Measurements from ENCODE around the gene SFXN1.
A peak's percentile ranks its signal among the peaks of the same experiment; 100 is the strongest.

SFXN1 gene

GRCh38 chr5:175464074-175464941, 14.1 kb upstream of the SFXN1 start:
- intact Hi-C loops (cut with DNase I), result loop anchor here (5.0 kb wide), 1 partner anchor 512 kb away; no protein-coding TSS in a partner anchor
- peak in 6 of 10 donors; percentile 24 to 81 (median 60) for DNase-seq

DNA sequence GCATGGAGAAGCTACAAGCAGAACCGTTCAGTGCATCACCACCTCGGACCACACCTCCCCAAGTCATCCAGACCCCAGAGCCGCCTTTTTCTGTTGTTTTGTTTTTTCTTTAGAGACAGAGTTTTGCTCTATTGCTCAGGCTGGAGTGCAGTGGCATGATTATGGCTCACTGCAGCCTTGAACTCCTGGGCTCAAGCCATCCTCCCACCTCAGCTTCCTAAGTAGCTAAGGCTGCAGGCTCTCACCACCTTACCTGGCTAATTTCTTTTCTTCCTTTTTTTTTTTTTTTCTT, 13.5 kb upstream of the SFXN1 start:
- DNase-seq, result no peak
- intact Hi-C loops (cut with DNase I), result loop anchor here (5.0 kb wide), 1 partner anchor 513 kb away; no protein-coding TSS in a partner anchor

GRCh38 chr5:175465282-175465681, 13.1 kb upstream of the SFXN1 start:
- no peak for DNase-seq
- intact Hi-C loops (cut with DNase I), result no loop called here

- peak in 2 of 10 donors; percentile 36 to 82 for DNase-seq
- intact Hi-C loops (cut with DNase I), result no loop called here
Observed at GRCh38 chr5:175466700-175467318, 11.6 kb upstream of the SFXN1 start.

DNA sequence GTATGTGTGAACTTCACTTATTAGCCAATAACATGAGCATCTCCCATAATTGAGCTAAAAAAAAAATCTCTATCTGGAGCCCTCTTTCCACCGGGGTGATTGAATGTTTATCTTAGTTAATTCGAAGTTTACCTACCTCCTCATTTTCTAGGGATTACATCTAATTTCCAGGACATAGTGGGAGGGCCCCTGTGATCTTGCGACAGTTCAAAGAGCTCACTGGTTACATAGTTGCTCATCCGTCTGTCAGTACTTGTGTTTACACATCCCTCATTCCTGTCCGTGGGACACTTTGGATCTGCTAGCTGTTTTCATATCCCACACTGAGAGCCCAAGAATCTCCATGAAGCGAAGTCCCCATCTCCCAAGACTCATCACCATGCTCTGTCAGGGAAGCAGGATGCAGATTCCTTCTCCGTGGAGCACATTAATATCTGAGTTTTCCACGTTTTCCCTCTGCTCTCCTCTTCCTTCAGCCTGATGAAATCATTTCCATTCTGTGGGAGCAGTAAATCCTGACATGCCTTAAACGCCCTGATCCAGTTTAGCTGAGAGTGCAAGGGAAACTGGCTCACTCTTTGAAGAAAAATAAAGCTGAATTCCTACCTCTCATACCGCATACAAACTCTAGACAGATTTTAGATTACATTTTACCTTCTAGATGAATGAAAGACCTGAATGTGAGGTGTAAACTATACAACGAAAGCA, 10.2 kb upstream of the SFXN1 start:
- intact Hi-C loops (cut with DNase I), result no loop called here

GRCh38 chr5:175468892-175469291, 9.5 kb upstream of the SFXN1 start:
- DNase-seq, result no peak
- intact Hi-C loops (cut with DNase I), result no loop called here

More for the DNA sequence above, 10.2 kb upstream of the SFXN1 start:
- DNase-seq, result no peak

GRCh38 chr5:175469916-175470315, 8.4 kb upstream of the SFXN1 start:
- intact Hi-C loops (cut with DNase I), result no loop called here

GRCh38 chr5:175470781-175471180, 7.6 kb upstream of the SFXN1 start:
- intact Hi-C loops (cut with DNase I), result no loop called here
- no peak for DNase-seq

More at GRCh38 chr5:175469916-175470315, 8.4 kb upstream of the SFXN1 start:
- no peak for DNase-seq

DNA sequence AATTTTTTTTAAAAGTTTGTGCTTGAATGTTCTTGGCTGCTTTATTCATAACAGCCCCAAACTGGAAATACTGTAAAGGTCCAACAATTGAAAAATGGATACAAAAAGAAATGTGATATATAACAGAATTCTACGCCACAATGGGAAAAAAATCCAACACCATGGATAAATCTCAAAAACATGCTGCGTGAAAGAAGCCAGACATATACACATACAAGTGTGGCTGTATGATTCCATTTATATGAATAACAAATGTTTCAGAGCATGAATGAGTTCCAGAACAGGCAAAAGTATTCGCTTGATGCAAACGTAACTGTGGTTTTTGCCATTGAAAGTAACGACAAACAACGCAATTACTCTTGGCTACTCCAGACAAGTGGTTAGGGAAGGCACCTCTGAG, 7.2 kb upstream of the SFXN1 start:
- intact Hi-C loops (cut with DNase I), result no loop called here
- DNase-seq, result no peak

DNA sequence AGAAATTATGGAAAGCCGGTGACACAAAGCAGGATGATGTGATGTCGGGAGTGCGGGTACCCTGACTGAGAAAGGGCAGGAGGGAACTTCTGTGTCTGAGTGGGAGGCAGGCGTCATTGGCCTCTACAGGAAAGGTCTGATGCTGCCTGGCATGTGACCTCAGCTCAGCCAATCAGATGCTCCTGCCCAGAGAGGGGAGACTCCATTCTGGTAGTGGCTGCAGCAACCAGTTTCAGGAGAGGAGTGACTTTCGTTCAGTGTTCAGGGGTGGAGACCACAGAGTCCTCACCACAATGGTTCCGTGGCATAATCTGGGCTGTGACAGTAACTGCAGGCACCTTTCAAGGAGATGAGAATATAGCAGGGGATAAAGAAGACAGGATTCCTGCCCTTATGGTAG, 6.7 kb upstream of the SFXN1 start:
- DNase-seq, result no peak
- intact Hi-C loops (cut with DNase I), result no loop called here

GRCh38 chr5:175472378-175472777, 6.0 kb upstream of the SFXN1 start:
- intact Hi-C loops (cut with DNase I), result no loop called here
- no peak for DNase-seq

GRCh38 chr5:175475248-175475647, 3.1 kb upstream of the SFXN1 start:
- intact Hi-C loops (cut with DNase I), result no loop called here
- DNase-seq, result no peak

DNA sequence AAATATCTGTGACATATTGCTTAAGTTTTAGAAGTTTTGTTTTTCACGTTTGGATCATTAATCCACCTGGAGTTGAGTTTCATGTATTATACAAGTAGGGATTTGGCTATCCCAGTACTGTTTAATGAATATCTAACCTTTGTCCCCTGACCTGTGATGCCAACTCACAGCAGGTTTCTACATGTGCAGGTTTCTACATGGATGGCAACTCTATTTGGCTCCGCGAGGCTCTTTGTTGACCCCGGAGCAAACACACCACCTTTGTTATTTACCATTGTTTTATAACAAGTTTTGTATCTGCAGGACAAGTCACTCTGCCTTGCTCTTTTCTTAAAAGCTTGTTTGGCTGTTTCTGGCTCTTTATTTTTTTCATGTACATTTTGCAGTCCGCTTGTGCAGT, 920 bp upstream of the SFXN1 start:
- DNase-seq, result no peak
- intact Hi-C loops (cut with DNase I), result no loop called here

DNA sequence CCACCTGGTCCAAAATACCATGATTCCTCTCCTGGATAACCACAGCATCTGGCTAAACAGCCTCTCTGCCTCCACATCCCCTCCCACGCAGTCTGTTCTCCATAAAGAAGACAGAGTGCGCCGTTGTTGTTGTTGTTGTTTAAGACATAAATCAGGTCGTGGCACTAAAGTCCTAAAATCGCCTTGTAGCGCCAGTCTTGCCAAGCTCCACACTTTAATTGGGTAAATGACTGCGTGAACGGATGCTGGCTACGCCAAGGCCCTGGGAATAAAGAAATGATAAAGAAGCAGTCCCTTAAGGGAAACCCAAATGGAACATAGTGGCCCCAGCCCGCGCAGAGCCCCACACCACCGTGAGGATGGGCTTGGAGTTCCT, 364 bp upstream of the SFXN1 start:
- intact Hi-C loops (cut with DNase I), result no loop called here
- peak in 1 of 10 donors; percentile 19 for DNase-seq

DNA sequence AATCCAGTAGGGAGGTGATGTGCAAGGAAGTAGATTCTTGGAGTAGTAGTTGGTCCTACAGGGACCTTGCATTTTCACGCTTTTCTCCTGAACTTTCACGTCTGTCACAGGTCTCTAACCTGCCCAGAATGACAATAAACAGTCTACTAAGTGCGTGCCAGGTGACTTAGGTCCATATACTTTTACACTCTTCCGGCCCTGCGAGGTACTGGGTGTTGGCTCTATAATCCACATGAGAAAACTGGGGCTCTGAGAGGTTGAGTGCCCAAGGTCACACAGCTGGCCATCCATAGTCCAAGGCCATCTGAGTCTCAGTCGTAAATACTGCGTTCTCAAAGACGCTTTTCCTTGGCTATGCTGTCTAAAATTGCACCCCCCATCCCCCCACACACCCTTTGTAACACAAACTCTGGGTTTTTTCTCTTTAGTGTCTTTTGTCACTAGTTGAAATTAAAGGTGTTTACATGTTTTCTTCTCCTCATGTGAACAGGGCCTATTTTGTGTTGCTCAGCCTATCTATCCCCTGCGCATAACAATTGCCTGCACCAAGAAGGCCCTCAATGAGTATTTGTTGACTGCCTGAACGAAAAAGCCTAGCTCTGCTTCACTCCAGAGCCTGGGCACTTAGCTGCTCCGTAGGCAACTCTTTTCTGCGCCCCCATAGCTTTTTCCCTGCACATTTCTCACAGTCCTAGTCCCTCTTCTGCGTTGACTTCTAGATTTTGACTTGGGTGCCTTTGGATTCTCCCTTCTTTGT, 943 bp downstream of the SFXN1 start:
- no peak for DNase-seq
- intact Hi-C loops (cut with DNase I), result no loop called here

- no peak for DNase-seq
- intact Hi-C loops (cut with DNase I), result no loop called here
Observed at GRCh38 chr5:175483337-175483736, 5.0 kb downstream of the SFXN1 start.

GRCh38 chr5:175484322-175484721, 6.0 kb downstream of the SFXN1 start:
- DNase-seq, result peak in 1 of 10 donors; percentile 80

DNA sequence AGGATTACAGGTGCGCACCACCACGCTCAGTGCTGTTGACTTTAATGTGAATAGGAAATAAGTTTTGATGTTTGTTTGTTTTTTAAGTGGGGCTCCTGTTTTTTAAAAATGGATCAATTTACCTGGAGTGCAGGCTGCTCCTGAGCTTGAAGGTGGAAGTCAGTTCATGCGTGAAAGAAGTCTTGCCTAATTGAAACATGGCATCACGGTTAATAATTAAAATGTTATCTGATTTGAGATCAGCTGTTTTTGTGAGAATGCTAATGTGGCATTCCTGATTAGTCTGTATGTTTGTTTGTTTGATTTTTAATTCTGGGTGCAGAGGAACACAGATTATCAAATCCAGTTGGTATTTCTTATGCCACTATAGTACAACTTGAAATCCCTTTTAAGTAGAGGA, 6.5 kb downstream of the SFXN1 start:
- no peak for DNase-seq
- intact Hi-C loops (cut with DNase I), result no loop called here

More at GRCh38 chr5:175484322-175484721, 6.0 kb downstream of the SFXN1 start:
- intact Hi-C loops (cut with DNase I), result no loop called here

GRCh38 chr5:175485631-175486030, 7.3 kb downstream of the SFXN1 start:
- intact Hi-C loops (cut with DNase I), result no loop called here

GRCh38 chr5:175487514-175488222, 9.3 kb downstream of the SFXN1 start:
- no peak for DNase-seq
- intact Hi-C loops (cut with DNase I), result no loop called here

More at GRCh38 chr5:175485631-175486030, 7.3 kb downstream of the SFXN1 start:
- no peak for DNase-seq

Measured in posterior cingulate gyrus (tissue), 11 donors.